GM19240 (cell line): ENCODE data around the gene KRTAP9-7.

Experiments used
- DNase-seq: peaks from one replicate; pipeline ENCODE4 v3.0.0; 2011; ENCODE audit warnings: low spot score; ENCODE audit not compliant: insufficient read length

The KRTAP9-7 gene

DNA sequence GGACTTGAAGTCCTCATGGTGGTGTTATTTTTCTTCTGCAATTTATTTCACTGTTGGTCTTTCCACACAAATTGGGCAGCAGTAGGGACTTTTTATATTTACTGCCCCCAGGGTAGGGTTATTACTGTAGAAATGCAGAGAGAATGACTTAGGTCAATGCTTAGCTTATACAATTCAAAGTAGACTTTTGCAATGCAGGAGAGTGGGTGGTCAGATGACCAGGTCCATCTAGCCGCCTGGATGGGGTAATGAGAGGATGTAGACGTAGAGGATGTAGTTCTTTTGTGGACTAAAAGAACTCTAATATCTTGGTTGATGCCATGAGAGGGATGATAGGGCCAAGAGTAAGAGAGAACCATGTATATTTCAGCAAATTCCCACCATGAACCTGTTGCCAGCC, 42.7 kb downstream of the KRTAP9-7 start:
- DNase-seq = no peak

DNA sequence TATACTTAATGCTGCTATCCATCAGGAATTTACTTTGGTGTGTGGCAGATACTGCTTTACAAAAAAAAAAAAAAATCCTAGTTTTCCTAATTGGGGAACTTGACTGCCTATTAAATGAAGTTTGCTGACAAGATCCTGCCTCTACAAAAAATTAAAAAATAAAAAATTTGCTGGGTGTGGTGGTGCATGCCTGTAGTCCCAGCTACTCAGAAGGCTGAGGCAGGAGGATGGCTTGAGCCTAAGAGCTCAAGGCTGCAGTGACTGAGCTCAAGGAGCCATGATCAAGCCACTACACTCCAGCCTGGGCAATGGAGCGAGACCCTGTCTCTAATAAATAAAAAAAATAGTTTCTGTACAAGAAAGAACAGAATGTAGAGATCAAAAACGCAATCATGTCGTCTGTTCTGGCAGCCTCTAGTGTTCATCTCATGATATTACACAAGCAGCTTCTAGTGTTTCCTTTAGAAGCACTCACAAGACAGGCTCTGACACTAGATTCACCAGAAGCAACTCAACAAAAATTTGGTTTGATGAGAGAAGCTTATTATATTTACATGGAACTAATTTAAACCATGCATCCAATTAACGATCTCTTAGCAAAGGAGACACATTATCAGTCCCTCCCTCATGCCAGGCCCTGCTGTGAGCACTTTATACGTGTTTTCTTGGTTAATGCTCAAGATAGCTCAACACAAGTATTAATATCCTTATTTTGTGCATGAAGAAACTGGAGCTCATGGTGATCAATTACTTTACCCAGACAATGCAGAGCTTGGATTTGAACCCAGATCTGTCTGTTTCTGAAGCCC, 46.8 kb downstream of the KRTAP9-7 start:
- DNase-seq = no peak

DNA sequence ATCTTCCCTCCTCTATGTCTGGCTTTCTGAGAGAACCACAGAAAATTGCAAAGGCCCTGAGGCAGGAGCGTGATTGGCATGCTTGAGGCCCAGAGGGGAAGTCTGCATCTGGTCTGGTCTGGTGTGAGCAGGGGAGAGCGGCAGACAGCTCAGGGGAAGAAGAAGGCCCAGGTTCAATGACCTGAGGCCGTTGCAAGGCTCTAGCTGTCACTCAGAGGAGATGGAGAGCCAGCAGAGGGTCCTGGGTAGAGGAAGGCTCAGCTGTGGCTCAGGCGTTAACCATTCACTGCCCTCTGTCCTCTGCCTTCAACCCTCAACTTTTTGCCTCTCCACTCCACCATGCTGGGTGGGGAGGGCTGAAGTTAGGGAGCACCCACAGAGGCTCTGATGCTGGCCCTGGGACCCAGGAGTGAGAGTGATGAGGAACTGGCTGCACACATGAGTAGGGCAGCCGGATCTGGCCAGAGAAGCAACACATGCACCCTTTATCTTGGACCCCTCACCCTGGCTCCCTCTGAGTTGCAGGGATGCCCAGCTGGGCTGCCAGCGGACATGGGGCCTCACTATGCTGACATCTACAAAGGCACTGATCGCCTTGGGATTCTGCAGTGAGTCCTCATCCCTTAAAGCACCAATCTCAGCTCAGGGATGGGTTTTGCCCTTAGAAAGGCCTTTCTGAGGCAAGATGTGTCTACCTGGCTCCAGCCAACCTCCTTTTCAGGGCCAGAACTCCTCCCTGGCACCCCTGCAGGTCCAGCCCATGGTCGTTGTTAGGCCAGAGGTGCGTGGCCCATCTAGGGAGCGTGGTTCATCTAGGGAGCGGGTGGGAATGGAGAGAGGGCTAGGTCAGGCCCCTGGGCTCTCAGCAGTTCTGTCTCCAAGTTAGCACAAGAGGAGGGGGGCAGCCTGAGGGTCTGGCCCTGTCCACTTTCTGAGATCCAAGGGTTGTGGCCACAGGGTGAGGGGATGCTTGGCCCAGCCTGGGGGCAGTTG, 47.7 kb downstream of the KRTAP9-7 start:
- DNase-seq = no peak

DNA sequence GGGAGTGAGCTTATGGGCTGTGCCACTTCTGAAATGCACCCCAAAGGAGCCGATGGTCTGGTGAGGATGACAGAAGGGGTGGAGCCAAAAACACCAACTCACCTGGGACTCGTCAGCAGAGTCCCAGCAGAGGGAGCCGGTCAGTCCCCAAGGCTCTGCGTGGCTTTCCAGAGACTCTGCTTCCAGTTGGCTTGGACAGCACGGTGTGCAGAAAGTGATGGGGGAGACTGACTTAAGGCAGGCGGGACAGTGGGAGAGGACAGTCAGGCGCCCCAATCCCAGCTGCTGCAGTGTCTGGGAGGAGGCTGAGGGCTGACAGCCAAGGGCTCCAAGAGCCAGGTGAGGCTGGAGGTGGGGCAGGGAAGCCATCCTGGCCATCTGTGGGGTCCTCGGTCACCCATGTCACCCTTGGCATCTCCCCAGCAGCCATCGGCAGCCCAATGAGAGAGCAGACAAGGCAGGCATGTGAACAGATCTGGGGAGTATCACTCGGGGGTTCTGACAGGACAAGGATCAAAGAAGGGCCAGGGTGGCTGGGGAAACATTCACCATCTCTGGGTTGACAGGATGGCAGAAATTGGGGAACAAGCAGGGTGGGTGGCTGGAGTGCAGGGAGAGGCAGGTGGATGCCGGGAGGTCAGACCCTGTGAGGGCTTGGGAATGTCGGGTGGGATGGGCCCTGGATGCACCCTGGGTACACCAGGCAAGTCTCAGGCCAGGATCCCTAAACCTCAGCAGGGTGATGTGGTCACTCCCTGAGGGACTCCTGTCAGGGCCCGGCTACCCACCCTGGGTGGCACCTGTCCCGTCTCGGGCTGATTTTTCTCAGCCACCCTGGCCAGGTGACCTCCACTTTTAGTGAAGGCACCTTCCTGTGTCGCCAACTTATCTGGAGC, 48.9 kb downstream of the KRTAP9-7 start:
- DNase-seq = no peak

DNA sequence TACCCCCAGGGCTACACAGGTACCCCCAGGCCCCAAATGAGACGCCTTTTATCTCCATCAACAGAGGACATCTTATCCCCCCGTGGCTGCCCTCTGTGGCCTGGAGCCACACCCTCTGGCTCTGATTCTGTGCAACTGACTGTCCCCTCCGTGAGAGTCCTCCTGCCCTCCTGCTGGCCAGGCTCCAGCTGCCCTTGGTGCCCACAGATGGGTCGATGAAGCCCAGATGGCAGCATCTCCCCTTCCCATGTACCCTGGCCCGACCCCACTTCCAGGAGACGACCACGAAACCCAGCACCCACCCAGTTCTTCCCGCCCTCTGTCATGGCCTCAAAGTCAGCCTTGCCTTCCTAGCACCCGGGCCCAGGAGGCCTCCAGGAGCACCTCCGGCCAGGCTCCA, 49.6 kb downstream of the KRTAP9-7 start:
- no peak for DNase-seq

DNA sequence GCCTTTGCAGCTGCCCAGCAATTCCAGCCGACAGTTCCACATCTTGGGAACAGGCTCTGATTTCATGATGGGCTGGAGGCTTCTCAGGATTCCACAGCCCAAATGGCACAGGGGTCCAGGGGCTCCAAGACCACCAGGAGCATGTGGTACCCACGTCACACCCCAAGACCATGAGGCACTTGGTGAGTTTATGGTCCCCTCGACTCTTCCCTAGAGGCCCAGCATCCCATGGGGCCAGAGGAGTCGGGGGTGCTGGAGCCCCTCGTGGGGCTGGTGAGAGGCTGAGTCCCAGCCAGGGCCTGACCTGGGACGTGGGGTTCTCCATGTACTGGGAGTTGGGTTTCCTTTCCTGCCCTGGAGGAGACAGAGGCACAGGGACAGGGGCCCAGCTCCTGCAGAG, 50.1 kb downstream of the KRTAP9-7 start:
- no peak for DNase-seq
